GM12872 (cell line): ENCODE results near the gene RASAL2.

ENCODE experiments used
- CTCF ChIP-seq: IDR thresholded peaks from 3 replicates; pipeline ENCODE4 v1.5.1; 2011; ENCODE audit warnings: low read depth, mild to moderate bottlenecking, low read length, moderate library complexity; ENCODE audit not compliant: insufficient read depth

The RASAL2 gene

GRCh38 chr1:178411756-178412399 is 318.0 kb downstream of the RASAL2 start:
- no peak for TF ChIP-seq CTCF

GRCh38 chr1:178412400-178412770 is 318.5 kb downstream of the RASAL2 start:
- TF ChIP-seq CTCF = no peak

GRCh38 chr1:178417858-178418257 is 324.0 kb downstream of the RASAL2 start:
- TF ChIP-seq CTCF = no peak

GRCh38 chr1:178418284-178418955 is 324.5 kb downstream of the RASAL2 start:
- no peak for TF ChIP-seq CTCF

GRCh38 chr1:178434360-178434759 is 340.5 kb downstream of the RASAL2 start:
- no peak for TF ChIP-seq CTCF

- no peak for TF ChIP-seq CTCF
These were observed 341.1 kb downstream of the RASAL2 start for GRCh38 chr1:178434899-178435435.

GRCh38 chr1:178436899-178437298 is 343.0 kb downstream of the RASAL2 start:
- TF ChIP-seq CTCF = no peak
